ENCODE results near the gene UGT1A9. TPM values are rescaled to one million over a fixed set of nuclear protein-coding genes. Genes with fewer than 3 reads are reported as not detected.

UGT1A9 gene
- total RNA-seq, 1 experiment from 2014 or later = not detected

DNA sequence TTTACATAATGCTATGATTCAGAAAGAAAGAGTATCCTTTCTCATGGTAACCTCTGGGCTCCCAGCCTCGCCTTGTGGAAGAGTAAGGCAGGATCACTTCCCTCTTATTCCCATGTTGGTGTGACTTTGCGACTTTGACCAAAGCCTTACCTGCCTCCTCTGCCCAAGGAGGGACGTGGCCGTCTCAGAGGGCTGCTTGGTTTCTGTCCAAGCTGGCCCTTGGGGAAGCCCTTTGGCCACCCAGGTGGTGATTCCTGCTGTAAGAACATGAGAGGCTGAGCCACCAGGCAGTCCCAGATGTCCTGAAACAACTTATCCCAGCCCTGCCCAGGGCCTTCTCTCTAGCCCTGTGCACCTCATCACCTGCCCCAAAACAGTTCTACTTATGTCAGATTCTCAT lies 27.0 kb downstream of the UGT1A9 start:
- Histone ChIP-seq H2BK15ac (ENCODE audit: low read depth, low read length) (no peak overlapping the region), H2BK5ac (ENCODE audit: insufficient read length, low read length) (no peak overlapping the region), H4K5ac (ENCODE audit: insufficient read length, low read depth, low read length) (no peak overlapping the region), H4K8ac (replicated peaks; ENCODE audit: insufficient read length, low read depth, low read length) (no peak overlapping the region), H3K4ac (ENCODE audit: low read depth, low read length) (no peak overlapping the region), H2AFZ (ENCODE audit: low read length) (no peak overlapping the region), H3K18ac (ENCODE audit: insufficient read length, low read depth, low read length) (no peak overlapping the region), H2BK20ac (ENCODE audit: low read depth, low read length, poor library complexity, severe bottlenecking) (no peak overlapping the region), H3K79me1 (ENCODE audit: insufficient read depth, low read depth, low read length, poor library complexity, severe bottlenecking) (no peaks in the 10 kb centered on the region), H3K27me3 (ENCODE audit: insufficient read depth, low read length) (no peaks in the 10 kb centered on the region), H3K14ac (ENCODE audit: insufficient read depth, low read length) (no peak overlapping the region), H4K20me1 (ENCODE audit: control insufficient read depth, insufficient read depth, insufficient read length) (no peaks in the 10 kb centered on the region), H3K79me2 (ENCODE audit: insufficient read depth, low read length) (no peaks in the 10 kb centered on the region), H4K91ac (ENCODE audit: insufficient read length, low read depth, low read length) (no peak overlapping the region), H3T11ph (ENCODE audit: low read length) (no peak overlapping the region), H3K9ac (ENCODE audit: extremely low read depth, insufficient read length, low read length) (no peak overlapping the region), H3K4me2 (ENCODE audit: insufficient read depth, insufficient read length, low read length) (no peak overlapping the region), H3K23ac (ENCODE audit: insufficient read length, low read depth, low read length) (no peak overlapping the region), H3K27ac (ENCODE audit: insufficient read length, low read depth, low read length) (no peak overlapping the region), H2BK120ac (ENCODE audit: low read depth, low read length, poor library complexity, severe bottlenecking) (no peak overlapping the region), H3K56ac (ENCODE audit: insufficient read length, low read depth, low read length) (no peak overlapping the region), H3K23me2 (ENCODE audit: insufficient read length, low read depth, low read length, poor library complexity, severe bottlenecking) (no peaks in the 10 kb centered on the region), H2AK5ac (ENCODE audit: insufficient read length, low read length) (no peak overlapping the region), H2BK12ac (ENCODE audit: insufficient read length, low read depth, low read length) (no peak overlapping the region), H3K4me1 (ENCODE audit: insufficient read depth, low read length) (no peaks in the 10 kb centered on the region), H3K9me3 (ENCODE audit: control insufficient read depth, low read depth, low read length) (no peaks in the 10 kb centered on the region)
- Mint-ChIP-seq H3K4me1 (peaks cover 14 to 20% of the 10 kb centered on the region in 2 experiments), H3K27ac (peak overlapping the region in 2 of 3 experiments; percentile 59 to 80; a peak in 2 of 7 replicates), H3K9me3 (peaks cover 0 to 7% of the 10 kb centered on the region in 2 experiments; a peak in 1 of 5 replicates), H3K4me3 (no peak overlapping the region), H3K36me3 (ENCODE audit: insufficient read depth in 1 of 3, low read depth in 3 of 3) (peaks cover 0 to 4% (median 1%) of the 10 kb centered on the region in 3 experiments; a peak in 3 of 7 replicates), H3K27me3 (ENCODE audit: low read depth) (no peaks in the 10 kb centered on the region)
- TF ChIP-seq, protein P1, sequence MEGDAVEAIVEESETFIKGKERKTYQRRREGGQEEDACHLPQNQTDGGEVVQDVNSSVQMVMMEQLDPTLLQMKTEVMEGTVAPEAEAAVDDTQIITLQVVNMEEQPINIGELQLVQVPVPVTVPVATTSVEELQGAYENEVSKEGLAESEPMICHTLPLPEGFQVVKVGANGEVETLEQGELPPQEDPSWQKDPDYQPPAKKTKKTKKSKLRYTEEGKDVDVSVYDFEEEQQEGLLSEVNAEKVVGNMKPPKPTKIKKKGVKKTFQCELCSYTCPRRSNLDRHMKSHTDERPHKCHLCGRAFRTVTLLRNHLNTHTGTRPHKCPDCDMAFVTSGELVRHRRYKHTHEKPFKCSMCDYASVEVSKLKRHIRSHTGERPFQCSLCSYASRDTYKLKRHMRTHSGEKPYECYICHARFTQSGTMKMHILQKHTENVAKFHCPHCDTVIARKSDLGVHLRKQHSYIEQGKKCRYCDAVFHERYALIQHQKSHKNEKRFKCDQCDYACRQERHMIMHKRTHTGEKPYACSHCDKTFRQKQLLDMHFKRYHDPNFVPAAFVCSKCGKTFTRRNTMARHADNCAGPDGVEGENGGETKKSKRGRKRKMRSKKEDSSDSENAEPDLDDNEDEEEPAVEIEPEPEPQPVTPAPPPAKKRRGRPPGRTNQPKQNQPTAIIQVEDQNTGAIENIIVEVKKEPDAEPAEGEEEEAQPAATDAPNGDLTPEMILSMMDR (conservative IDR thresholded peaks at IDR 0.05) = no peak
- no peak for DNase-seq
- no CpG with 5 or more reads among the region's 4 CpGs for WGBS (ENCODE audit: extremely low coverage, insufficient read length, low lambda C conversion rate)

Data from H9 (cell line).